HG02763 (cell line): ENCODE data around the gene CSMD2.
"Not testable (repeated sequence)": the region's sequence is repeated elsewhere in the genome, so short reads cannot be mapped to it uniquely, and the experiment has no call there.

ENCODE experiments used
- ATAC-seq: cut with Tn5 transposase; IDR thresholded peaks from one replicate; pipeline ENCODE4 v1.9.1; 2021; ENCODE audit warnings: mild to moderate bottlenecking, moderate library complexity; ENCODE audit not compliant: unreplicated experiment

The CSMD2 gene

DNA sequence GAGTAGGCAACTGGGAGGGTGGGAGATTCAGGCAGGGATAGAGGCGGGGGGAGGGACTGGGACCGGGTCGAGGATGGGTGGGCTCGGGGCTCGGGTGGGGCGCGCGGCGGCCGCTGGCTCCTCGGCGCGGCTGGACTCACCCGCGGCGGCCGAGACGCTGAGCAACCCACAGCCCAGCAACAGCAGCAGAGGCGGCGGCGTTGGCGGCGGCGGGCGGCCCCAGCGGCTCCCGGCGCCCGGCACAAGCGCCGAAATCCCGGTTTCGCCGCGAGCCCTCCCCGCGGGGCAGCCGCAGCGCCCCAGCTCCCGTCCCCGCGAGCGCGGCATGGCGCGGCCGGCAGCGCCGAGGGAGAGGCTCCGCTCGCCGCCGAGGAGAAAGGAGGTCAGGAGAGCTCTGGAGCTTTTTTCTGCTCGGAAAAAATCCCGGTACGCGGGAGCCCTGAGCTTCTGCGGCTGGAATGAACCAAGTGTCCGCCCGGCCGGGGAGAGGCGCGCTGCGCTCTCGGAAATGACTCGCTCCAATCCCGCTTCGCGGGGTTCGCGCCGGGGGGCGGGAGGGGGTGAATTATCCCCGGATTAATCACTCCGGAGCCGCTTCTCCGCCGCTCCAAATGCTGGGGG, at the start of gene CSMD2:
TSS of gene CSMD2 (minus strand) at position 460 of the 621 bp plus-strand sequence. CDS start at position 327, 133 bp downstream.
- no peak for ATAC-seq

DNA sequence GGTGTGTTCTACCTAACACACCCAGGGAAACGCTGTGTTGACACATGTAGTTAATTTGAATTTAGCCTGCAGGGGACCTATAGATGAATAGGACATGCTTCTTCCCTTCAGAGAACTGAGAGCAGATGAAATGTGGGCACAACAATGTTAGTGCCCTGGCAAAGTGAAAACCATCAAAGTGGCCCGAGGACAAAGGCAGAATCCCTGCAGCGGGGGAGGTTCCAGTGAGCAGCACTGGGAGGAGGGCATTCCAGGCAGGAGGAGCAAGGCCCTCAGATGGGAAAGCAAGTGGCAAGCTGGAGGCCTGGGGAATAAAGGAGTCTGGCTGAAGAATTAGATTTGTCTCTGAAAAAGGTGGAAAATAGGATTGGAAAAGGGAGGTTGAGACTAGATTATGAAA, 48.9 kb upstream of the CSMD2 start:
- no peak for ATAC-seq

DNA sequence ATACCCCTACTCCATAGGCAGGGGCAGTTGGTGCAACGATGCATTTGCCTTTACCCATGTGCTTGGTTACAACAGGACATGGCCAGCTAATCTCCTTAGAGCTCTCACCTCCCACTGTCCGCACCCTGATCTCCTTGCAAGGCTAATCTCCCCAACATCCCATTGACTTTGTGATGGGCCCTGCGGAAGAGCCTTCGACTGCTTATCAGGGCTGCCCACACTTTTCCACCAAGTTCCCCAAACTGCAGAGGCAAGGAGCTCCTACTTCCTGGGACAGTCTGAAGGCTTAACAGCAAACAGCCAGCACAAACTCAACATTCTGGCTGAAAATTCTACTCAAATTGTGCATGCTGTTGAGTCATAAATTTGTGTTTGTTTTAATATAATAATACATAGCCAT, 47.6 kb upstream of the CSMD2 start:
- no peak for ATAC-seq

DNA sequence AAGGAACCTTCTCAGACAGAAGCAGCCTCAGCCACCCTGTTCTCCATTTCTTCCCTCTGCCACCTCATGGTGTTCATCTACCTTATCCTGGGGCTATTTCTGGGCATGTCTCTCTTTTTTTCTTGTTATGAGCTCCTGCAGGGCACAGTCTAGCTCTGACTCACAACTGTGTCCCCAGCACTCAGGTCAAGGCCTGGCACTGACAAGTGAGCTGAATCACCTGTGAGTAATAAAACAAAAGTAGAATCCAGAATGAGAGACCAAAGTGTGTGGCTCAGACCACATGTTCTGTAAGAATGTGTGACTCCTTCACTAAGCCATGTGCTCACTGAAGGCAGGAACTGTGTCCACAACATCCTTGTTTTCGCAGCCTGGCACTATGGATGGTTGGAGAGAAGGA, 34.9 kb upstream of the CSMD2 start:
- ATAC-seq: no peak

DNA sequence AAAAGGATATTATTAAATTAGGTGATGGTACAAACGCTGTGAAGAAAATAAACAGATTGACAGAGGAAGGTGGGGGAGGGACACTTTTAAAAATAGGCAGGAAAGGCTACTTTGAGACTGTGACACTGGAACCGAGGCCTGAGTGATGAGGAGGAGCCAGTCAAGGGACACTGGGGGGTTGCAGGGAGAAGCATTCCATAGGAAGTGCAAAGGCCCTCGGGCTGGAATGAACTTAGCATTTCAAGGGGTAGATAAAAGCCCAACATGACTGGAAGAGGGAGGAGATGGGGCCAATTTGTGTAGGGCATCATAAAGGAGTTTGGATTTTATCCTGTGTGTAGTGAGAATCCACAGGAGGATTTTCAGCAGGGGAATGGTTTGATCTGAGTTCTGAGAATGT, 27.6 kb upstream of the CSMD2 start:
- ATAC-seq: no peak

DNA sequence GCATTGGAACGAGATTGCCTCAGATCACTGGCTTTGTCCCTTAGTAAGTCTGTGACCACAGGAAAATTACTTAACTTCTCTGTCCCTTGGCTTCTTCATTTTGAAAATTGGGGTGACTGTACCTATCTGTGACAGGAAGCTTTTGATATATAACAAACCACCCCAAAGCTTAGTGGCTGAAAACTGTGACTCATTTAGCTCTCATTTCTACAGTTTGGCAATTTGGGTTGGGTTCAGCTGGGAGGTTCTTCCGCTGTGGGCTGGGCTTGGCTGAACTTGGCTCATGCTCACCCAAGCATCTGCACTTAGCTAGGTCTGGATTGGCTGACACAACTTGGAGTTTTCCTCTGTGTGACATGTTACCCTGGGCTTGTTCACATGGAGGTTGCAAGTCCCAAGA, 25.7 kb upstream of the CSMD2 start:
- no peak for ATAC-seq

DNA sequence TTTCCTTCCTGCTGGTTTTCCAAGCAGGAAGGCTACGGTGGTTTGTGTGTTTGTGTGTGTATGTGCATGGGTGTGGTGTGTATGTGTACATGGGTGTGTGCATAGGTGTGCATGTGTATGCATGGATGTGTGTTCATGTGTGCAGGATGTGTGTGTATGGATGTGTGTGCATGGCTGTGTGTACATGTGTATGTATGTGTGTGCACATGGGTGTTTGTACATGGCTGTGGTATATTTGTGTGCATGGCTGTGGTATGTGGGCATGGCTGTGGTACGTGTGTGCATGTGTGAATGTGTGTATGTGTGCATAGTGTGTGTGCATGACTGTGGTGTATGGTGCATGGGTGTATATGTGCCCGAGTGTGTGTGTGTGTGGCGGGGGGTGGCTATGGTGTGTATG, 24.0 kb upstream of the CSMD2 start:
- no peak for ATAC-seq

DNA sequence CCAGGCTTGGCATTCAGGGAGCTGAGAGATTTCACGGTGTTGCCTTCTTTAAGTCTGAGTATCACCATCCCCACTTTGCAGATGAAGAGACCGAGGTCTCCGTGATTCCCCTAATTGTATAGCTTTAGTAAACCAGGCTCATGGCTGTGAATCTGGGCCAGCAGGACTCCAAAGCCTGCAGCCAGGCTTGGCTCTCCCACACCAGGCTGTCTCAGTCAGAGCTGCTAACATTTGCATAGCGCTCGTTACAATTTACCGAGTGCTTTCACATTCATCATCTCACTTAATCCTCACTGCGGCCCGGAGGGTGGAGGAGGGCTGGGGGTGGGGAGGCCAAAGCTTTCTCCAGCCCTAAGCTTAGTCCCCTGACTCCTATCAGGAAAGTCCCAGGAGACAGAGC, 23.4 kb upstream of the CSMD2 start:
- no peak for ATAC-seq

DNA sequence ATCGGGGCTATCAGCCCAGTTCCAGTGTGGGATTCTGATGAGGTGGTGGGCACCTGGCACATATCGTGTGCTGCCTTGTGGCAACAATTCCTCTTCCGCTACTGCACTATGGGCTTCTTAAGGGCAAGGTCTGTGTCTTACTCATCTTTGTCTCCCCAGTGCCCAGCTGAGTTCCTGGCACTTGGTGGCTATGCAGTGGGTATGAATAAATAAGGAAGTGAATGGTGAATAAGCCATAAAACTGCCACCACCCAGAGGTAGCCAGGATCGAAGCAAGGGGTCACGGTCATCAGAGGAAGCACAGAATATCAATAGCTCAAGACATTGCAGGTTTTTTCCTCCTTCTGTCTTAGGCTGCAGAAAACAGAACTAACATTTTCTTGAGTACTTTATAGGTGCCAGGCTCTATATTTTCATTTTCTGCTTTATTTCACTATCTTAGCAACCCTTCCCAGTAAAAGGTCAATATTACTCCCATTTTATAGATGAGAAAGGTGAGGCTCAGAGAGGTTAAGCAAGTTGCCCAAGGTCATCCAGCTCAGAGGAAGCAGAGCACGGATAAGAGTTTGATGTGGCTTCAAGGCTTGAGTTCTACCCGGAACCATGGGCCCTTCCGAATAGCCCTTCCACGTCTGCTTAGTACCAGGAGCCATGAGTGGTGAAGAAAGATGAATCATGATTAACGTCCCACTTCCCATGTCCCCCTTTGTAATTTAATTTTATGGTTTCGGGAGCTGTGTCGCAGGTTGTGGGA, 21.9 kb upstream of the CSMD2 start:
- no peak for ATAC-seq

DNA sequence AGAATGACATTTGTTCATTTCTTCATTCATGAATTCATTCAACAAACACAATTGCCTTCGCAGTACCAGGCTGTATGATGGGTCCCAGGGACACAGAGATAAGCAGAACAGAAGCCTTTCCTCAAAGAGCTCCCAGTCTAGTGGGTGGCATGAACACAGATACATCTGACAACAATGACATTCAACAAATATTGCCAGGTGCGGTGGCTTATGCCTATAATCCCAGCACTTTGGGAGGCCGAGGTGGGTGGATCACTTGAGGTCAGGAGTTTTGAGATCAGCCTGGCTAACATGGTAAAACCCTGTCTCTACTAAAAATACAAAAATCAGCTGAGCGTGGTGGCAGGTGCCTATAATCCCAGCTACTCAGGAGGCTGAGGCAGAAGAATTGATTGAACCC, 18.4 kb upstream of the CSMD2 start:
- not testable (repeated sequence) for ATAC-seq

DNA sequence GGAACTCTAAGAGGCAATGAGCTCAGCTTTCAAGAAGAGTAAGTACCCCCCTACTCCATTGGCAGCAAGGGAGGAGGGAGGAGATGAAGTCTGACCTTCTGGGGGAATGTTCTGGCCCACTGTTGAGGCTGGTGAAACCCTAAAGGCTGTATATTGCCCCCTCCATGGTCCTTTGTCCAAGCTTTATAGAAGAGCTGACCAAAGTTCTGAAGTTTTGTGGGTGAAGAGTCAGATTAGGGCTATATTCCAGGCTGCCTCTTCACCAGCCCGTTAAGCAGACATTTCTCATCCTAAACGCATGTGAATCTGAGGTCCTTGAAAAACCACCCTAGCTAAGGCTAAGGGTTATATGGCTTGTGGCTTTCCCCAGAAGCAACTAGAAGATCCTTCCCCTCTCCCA, 13.0 kb upstream of the CSMD2 start:
- ATAC-seq: no peak

DNA sequence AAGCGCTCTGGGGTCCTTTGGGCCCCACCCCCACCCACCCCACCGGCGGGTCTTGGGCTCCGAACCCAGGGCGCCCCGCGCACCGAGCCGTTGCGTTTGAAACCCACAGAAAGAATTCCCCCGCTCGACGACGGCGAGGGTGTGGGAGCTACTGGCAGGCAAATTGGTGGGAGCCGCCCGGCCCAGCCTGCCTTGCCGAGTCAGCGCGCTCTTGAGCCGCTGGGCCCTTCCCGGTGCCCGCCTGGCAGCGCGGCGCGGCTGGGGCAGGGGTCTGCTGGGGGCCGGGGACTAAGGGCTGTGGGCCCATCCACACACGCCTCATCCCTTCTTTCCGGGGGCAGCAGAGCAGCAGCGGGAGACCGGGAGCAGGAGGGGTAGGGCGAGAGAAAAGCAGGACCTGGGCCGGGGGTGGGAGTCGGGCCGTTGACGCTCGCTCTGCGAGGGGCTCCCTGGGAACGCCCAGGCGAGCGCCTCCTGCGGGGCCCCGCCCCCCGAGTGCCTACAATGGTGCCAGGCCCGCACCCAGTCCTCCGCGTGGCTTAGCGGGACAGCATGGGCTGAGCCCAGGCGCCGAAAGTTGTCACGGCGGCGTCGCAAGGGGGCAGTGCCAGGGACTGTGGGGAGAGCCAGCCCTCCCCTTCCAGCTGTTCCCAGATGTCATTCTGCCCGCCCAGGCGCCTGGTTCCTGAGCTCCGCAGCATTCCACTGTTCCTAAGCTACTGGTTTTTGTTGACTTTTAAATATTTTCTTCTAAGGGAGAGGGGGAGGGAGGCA, 12.0 kb upstream of the CSMD2 start, which contains the start of gene C1orf94:
TSS of gene C1orf94 (plus strand) at position 78 of the 774 bp plus-strand sequence. CDS start 883 bp downstream, outside the sequence.
- ATAC-seq: no peak

DNA sequence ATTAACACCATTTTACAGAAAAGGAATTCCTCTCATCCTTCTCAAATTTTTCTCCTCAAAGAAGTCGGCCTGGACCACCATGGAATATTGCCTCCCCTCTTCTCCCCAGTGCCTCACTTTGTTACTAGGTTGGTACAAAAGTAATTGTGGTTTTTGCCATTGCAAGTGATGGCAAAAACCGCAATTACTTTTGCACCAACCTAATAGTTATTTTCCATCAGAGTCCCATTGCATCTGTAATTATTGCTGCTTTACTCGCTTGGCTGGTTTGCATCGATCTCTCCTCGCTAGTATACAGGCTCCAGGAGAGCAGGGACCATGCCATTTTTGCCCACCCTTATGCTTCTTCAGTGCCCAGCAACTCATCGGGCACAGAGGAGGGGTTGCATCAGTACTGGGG, 10.7 kb upstream of the CSMD2 start:
- no peak for ATAC-seq

DNA sequence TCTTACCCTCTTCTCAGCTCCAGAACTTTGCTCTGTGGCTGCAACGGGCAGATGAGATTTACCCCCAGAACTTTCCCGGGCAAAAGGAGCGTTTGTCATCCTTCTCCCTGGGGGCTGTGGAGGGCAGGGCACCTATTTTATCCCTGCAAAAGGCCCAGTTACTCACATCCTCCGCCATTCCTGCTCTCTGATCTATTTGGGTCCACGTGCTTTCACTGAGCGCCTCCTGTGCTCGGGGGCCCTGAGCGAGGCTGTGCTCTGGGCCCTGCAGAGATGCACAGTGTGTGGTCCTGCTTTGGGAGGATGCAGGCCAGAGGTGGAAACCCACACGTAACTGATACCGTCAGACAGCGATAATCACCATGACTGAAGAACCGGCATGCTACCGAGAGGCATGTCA, 2.4 kb upstream of the CSMD2 start:
- ATAC-seq: no peak

DNA sequence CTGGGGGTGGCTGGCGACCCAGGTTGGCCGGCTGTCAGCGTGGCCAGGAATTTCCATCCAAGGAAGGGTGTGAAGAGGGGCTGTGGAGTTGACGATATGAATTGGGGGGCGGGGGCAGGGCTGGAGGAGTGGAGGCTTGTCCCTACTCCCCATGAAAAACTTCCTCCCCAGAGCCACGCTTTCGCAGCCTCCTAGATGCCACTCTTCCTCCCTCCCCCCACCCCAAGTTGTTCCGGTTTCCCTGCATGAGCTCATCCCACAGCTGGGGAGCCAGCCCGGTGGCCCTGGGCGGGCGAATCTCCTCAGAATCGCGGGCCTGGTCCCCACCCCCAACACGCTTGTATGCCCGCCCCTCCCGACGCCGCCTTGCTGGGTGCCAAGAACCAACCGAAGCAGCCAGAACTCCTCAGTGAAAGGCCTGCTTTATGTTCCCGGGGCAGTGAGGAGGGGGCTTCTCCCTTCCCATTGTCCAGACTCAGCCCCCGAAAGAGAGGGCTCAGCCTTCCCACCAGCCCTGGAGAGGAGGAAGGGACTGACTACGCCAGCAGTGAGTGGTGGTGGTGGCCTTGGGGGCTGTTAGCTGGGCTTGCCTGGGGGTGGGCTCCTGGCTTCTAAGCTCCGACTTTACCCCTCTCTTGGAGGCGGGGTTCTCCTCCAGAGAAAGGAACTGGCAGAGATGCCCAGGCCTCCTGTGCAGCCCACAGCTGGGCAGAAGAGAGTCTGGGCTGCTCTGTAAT, 1.8 kb upstream of the CSMD2 start:
- no peak for ATAC-seq

DNA sequence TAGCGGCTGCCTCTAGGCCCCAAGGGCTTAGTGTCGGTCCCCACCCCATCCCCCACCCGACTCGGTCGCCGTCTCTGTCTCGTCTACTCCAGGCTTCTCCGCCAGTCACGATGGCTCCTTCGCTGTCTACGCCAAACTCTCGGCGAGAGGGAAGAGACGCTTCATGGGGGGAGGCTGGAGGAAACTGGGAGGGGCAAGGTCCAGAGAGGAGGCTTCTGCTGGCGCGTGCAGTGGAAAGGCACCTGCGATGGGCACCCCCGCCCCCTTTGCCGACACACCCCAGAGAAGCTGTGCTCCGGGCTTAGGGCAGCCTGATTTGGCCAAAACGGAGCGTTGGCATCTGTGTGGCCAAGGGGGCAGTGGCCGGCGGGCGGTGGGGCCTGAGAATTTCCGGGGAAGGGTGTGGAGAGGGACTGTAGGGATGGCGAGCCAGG, 1.2 kb upstream of the CSMD2 start:
- ATAC-seq: no peak

DNA sequence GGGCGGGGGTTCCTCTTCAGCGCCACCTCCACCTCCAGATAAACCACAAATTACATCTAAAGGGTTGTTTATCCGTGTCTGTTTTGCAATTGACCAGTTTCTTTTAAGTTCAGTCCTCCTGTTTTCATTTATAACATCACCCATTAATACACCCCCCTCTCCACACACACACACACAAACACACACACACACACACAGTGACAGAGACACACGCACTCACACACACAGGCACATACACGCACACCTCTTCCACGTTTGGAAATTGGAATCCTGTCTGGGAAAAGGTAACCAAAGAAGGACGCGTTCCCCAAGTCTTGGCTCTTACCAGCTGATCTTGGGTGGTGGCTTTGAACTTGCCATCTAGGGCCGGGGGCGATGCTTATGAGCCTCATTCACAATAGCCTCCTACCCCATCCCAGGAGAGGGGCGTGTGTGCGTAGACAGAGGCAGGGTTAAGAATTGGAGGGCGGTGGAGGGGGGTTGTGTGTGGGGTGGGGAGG, 442 bp upstream of the CSMD2 start:
- no peak for ATAC-seq

DNA sequence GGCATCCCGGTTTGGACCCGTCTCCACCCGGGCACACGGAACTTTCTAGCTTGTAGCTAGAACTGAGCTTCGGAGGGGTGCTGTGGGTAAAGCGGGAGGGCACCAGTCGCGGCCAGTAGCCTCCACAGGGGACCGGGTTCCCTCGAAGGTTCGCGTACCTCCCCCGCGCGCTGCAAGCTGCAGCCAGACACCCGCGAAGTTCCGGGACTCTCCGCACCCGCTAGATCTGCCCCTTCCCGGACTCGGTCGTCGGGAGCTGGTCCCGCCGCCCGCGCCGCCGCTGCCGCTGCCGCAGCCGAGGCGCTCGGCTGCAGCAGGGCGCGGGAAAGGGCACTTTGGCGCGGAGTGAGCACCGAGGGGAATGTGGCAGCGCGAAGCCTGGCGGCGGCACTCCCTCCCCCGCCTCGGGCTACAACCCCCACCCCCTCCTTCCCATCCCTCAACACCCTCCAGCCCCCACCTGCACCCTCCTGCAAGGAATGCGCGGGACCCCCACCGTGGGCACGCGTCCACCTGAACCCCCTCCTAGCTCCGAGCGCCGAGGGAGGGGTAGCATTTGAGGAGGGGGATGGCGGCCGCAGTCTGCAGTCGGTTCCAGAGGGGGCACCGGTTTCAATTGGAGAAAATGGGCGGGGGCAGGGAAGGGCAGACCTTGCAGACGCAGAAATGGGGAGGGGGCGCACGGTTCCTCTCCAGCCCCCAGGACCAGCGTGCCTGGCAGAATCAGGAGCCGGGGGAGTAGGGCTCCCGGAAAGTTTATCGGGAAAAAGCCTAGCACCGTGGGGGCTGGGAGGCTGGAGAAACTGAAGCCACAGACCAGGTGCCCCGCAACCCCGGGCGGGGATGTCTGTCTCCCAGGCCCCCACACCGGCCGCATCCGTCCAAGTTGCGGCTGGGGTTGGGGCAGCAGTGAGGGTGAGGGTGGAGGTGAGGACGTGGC, 968 bp downstream of the CSMD2 start:
- ATAC-seq: no peak

DNA sequence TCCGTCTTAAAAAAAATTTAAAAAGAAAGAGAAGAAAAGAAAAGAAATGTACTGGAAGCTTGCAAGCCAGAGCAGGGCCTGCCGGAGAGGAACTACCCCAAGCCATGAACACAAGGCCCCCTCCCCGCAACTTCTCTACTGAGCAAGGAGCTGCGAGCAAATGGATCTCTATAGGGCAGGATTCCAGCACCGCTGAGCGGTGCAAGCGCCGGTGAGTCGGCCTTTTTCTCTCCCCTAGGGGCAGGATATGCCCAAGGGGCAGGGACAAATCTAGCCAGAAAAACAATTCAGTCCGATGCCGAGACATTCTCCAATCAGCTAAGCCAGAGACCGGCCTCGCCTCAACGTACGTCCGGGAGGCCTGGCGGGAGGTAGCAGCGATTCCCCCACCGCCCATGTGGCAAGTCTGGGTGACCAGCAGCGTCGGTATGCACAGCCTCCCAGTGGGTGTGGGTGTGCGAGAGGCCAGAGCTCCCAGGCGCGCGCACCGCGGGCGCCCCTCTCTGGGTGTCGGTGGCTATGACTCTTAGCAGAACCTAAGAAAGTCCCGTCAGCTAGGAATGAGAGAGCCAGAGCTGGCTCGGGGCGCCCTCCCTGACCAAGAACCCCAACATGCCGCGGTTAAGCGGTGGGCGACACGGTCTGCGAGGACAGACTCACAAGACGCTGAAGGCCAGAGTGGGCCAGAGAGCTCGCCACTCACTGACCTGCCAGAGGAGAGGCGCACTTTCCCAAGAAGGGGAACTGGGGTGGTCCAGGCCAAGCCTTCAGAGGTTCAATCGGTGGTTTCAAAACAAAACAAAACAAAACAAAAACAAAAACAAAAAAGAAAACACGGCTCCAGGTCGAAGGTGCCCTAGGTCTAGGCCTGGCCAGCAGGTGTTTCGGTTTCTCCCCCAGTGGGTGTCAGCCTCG, 1.9 kb downstream of the CSMD2 start:
- no peak for ATAC-seq
